DOHH2 (cell line): ENCODE data around the gene ANTXR1.

Source experiments
- H3F3A ChIP-seq: fragments of 200-600 bp; sonication (generic), shearing (Covaris generic); 2 replicates; pipeline ENCODE4 v1.6.0; 2016; ENCODE audit warnings: antibody characterized with exemption, mild to moderate bottlenecking; ENCODE audit not compliant: control insufficient read depth, insufficient read depth
- H3K27ac ChIP-seq: fragments of 200-600 bp; sonication (generic); 2 replicates; pipeline ENCODE4 v1.5.1; 2014; ENCODE audit warnings: low read depth, mild to moderate bottlenecking, low read length, moderate library complexity
- H3K27me3 ChIP-seq: fragments of 200-600 bp; sonication (generic); 2 replicates; pipeline ENCODE4 v1.6.1; 2014; ENCODE audit warnings: mild to moderate bottlenecking, low read length, mixed read lengths; ENCODE audit not compliant: control insufficient read depth
- H3K36me3 ChIP-seq: fragments of 200-600 bp; sonication (generic); 2 replicates; pipeline ENCODE4 v1.6.1; 2014; ENCODE audit warnings: mild to moderate bottlenecking, low read length, moderate library complexity, mixed read lengths; ENCODE audit not compliant: control insufficient read depth
- H3K4me1 ChIP-seq: fragments of 200-600 bp; sonication (generic); 2 replicates; pipeline ENCODE4 v1.6.1; 2014; ENCODE audit warnings: mild to moderate bottlenecking, low read length, mixed read lengths; ENCODE audit not compliant: control insufficient read depth
- H3K4me2 ChIP-seq: fragments of 200-600 bp; sonication (generic); 2 replicates; pipeline ENCODE4 v1.6.0; 2014; ENCODE audit warnings: mild to moderate bottlenecking, low read length, moderate library complexity
- H3K4me3 ChIP-seq: fragments of 200-600 bp; sonication (generic); 2 replicates; pipeline ENCODE4 v1.5.1; 2014; ENCODE audit warnings: mild to moderate bottlenecking, low read length, mixed read lengths
- H3K79me2 ChIP-seq: fragments of 200-600 bp; sonication (generic); 2 replicates; pipeline ENCODE4 v1.6.1; 2014; ENCODE audit warnings: mild to moderate bottlenecking, low read length, mixed read lengths; ENCODE audit not compliant: control insufficient read depth
- H3K9me2 ChIP-seq: fragments of 200-600 bp; sonication (generic); replicated peaks from 2 replicates; pipeline ENCODE4 v1.6.1; 2014; ENCODE audit warnings: mild to moderate bottlenecking, low read length, mixed read lengths; ENCODE audit not compliant: control insufficient read depth
- H3K9me3 ChIP-seq: fragments of 200-600 bp; sonication (generic); 2 replicates; pipeline ENCODE4 v1.6.1; 2014; ENCODE audit warnings: antibody characterized with exemption, low read length, mixed read lengths; ENCODE audit not compliant: control insufficient read depth, insufficient read depth
- H4K20me1 ChIP-seq: fragments of 200-600 bp; sonication (generic); 2 replicates; pipeline ENCODE4 v1.6.0; 2014; ENCODE audit warnings: low read depth, mild to moderate bottlenecking, antibody characterized with exemption, low read length, moderate library complexity; ENCODE audit not compliant: control insufficient read depth, insufficient read depth
- EZH2phosphoT487 ChIP-seq: fragments of 200-600 bp; sonication (generic); IDR thresholded peaks from 2 replicates; pipeline ENCODE4 v1.6.1; 2017; ENCODE audit warnings: borderline replicate concordance, mild to moderate bottlenecking, antibody characterized with exemption, low read length, moderate library complexity, mixed read lengths
- TF ChIP-seq, protein P1 (sequence below): fragments of 200-600 bp; sonication (generic); IDR thresholded peaks from one replicate; pipeline ENCODE4 v1.5.1; 2014; ENCODE audit warnings: antibody characterized with exemption, mild to moderate bottlenecking, low read depth, low read length; ENCODE audit not compliant: poor library complexity, severe bottlenecking

ANTXR1 gene

DNA sequence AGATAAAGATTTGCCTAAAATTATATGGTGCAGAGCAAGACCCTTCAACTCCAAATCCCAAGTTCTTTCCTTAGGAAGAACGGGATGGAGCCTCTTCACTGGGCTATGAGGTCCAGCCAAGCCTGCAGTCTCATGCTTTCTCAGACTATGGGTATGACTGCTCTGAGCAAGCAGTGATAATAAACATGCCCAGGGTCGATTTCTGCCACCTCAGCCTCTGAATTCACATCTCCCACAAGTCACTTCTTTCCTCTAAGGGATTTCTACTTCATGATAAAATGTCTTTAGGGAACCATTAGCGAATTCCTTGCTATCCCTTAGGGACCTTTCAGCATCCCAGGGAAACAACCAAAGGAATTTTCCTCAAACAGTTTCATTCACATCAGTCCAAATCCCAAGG, 279.3 kb downstream of the ANTXR1 start:
- TF ChIP-seq, protein P1, sequence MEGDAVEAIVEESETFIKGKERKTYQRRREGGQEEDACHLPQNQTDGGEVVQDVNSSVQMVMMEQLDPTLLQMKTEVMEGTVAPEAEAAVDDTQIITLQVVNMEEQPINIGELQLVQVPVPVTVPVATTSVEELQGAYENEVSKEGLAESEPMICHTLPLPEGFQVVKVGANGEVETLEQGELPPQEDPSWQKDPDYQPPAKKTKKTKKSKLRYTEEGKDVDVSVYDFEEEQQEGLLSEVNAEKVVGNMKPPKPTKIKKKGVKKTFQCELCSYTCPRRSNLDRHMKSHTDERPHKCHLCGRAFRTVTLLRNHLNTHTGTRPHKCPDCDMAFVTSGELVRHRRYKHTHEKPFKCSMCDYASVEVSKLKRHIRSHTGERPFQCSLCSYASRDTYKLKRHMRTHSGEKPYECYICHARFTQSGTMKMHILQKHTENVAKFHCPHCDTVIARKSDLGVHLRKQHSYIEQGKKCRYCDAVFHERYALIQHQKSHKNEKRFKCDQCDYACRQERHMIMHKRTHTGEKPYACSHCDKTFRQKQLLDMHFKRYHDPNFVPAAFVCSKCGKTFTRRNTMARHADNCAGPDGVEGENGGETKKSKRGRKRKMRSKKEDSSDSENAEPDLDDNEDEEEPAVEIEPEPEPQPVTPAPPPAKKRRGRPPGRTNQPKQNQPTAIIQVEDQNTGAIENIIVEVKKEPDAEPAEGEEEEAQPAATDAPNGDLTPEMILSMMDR: no peak
- no peak for TF ChIP-seq EZH2phosphoT487
- Histone ChIP-seq H3K27ac (no peak overlapping the region), H3K79me2 (no peaks in the 10 kb centered on the region)

DNA sequence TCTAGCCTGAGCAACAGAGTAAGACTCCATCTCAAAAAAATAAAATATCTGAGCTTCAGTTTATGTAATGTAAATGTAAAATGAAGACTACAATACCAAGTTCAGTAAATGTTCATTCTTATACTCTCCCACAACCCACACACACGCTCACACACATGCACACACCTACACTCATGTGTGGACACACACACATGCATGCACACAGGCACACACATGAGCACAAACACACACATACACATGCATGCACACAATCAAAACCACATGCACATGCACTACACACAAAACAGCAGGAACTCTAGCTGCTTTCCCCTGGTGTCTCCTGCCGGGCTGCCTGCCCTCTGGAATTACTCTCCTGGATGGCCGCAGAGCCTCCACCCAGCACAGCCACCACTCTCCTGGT, 283.4 kb downstream of the ANTXR1 start:
- Histone ChIP-seq H3K36me3 (no peaks in the 10 kb centered on the region), H3K4me2 (no peak overlapping the region), H3K9me3 (no peaks in the 10 kb centered on the region), H3K27me3 (peaks cover 5% of the 10 kb centered on the region), H3K79me2 (no peaks in the 10 kb centered on the region), H4K20me1 (no peaks in the 10 kb centered on the region), H3K9me2 (no peaks in the 10 kb centered on the region), H3K27ac (no peak overlapping the region), H3F3A (no peaks in the 10 kb centered on the region), H3K4me3 (no peak overlapping the region), H3K4me1 (no peaks in the 10 kb centered on the region)
- TF ChIP-seq, protein P1: no peak
- no peak for TF ChIP-seq EZH2phosphoT487

More for the DNA sequence above, 279.3 kb downstream of the ANTXR1 start:
- H3K4me2 ChIP-seq: no peak overlapping the region
- no peaks in the 10 kb centered on the region for H3K9me2 ChIP-seq
- H3K4me1 ChIP-seq: no peaks in the 10 kb centered on the region
- H4K20me1 ChIP-seq: no peaks in the 10 kb centered on the region
- no peak overlapping the region for H3K4me3 ChIP-seq
- no peaks in the 10 kb centered on the region for H3K9me3 ChIP-seq
- peaks cover 2% of the 10 kb centered on the region; the same call in 1 of the 2 replicates for H3K27me3 ChIP-seq
- no peaks in the 10 kb centered on the region for H3K36me3 ChIP-seq
- no peaks in the 10 kb centered on the region for H3F3A ChIP-seq

DNA sequence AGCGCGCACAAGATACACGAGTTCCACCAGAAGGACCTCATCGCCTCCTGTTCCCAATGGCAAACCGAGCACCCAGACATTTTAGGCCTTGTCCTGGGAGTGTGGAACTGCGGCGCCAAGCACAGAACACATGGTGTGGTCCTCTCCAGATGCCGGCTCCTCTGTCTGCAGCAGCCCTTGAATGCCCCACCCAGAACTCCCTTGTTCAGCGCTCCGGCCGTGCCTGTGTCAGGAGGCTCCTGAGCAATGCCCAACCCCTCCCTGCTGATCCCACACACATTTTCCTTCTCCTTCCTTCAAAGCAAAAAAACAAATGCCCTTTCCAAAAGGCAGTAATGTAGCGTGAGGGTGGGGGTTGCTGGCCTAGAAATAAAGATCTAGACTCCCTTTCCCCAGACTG, 284.2 kb downstream of the ANTXR1 start:
- no peaks in the 10 kb centered on the region for H3K36me3 ChIP-seq
- no peaks in the 10 kb centered on the region for H3K9me2 ChIP-seq
- no peak overlapping the region for H3K4me2 ChIP-seq
- no peaks in the 10 kb centered on the region for H4K20me1 ChIP-seq
- H3K79me2 ChIP-seq: no peaks in the 10 kb centered on the region
- TF ChIP-seq, protein P1: no peak
- TF ChIP-seq EZH2phosphoT487: no peak
- no peak overlapping the region for H3K4me3 ChIP-seq
- H3K4me1 ChIP-seq: no peaks in the 10 kb centered on the region
- H3K9me3 ChIP-seq: no peaks in the 10 kb centered on the region
- no peaks in the 10 kb centered on the region for H3F3A ChIP-seq
- no peak overlapping the region for H3K27ac ChIP-seq
- peaks cover 10% of the 10 kb centered on the region for H3K27me3 ChIP-seq
